Activated CD4-positive, alpha-beta T cell treated with anti-CD3 and anti-CD28 coated beads, Interleukin-2, amount 10 ng/mL, durations not matched to agents 24 days and 14 days (primary cell): ENCODE data around the gene RPL6. TPM values are rescaled to one million over a fixed set of nuclear protein-coding genes. Genes with fewer than 3 reads are reported as not detected.
"Not testable (repeated sequence)": the region's sequence is repeated elsewhere in the genome, so short reads cannot be mapped to it uniquely, and the experiment has no call there.

Source experiments
- DNase-seq: peaks from one replicate; pipeline ENCODE4 v3.0.0; 2022
- H3K27ac Mint-ChIP-seq: one replicate; pipeline ENCODE4 v1.8.0; 2022; ENCODE audit warnings: mild to moderate bottlenecking, mixed read lengths
- H3K27me3 Mint-ChIP-seq: one replicate; pipeline ENCODE4 v1.8.0; 2022; ENCODE audit warnings: mixed read lengths
- H3K36me3 Mint-ChIP-seq: one replicate; pipeline ENCODE4 v1.8.0; 2022; ENCODE audit warnings: low read depth, mild to moderate bottlenecking, mixed read lengths
- H3K4me1 Mint-ChIP-seq: one replicate; pipeline ENCODE4 v1.8.0; 2021; ENCODE audit warnings: mixed read lengths
- H3K4me3 Mint-ChIP-seq: one replicate; pipeline ENCODE4 v1.8.0; 2022; ENCODE audit warnings: mild to moderate bottlenecking, moderate library complexity, mixed read lengths
- H3K9me3 Mint-ChIP-seq: one replicate; pipeline ENCODE4 v1.8.0; 2021; ENCODE audit warnings: mixed read lengths
- intact Hi-C: fragments of 100-400 bp; cut with micrococcal nuclease; formaldehyde crosslinking; loops from one replicate; pipeline ENCODE4 v1.15.1; 2023
- total RNA-seq: library from RNA; stranded (reverse); gene quantifications from 2 replicates; pipeline ENCODE4 v1.2.3, GENCODE V29; 2022

RPL6 gene
- total RNA-seq, 1 donor from 2014 or later = 1,848 TPM

DNA sequence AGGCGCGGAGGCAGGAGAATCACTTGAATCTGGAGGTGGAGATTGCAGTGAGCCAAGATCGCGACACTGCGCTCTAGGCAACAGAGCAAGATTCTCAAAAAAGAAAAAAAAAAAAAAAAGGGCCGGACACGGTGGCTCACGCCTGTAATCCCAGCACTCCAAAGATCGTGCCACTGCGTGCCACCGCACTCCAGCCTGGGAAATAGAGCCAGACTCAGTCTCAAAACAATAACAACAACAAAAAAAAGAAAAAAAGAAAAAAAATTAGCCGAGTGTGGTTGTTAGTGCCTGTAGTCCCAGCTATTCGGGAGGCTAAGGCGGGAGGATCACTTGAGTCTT, 470 bp upstream of the RPL6 start:
- Mint-ChIP-seq H3K4me3 (peak overlapping the region; percentile 93), H3K9me3 (no peaks in the 10 kb centered on the region), H3K4me1 (peaks cover 24% of the 10 kb centered on the region), H3K36me3 (peaks cover 42% of the 10 kb centered on the region), H3K27ac (no peak overlapping the region), H3K27me3 (no peaks in the 10 kb centered on the region)
- DNase-seq = no peak
- intact Hi-C loops = loop anchor here (1.0 to 10.0 kb wide), 8 partner anchors 9 to 1005 kb away; partner anchors contain the start of genes ERP29, HECTD4, MAPKAPK5 and SH2B3

DNA sequence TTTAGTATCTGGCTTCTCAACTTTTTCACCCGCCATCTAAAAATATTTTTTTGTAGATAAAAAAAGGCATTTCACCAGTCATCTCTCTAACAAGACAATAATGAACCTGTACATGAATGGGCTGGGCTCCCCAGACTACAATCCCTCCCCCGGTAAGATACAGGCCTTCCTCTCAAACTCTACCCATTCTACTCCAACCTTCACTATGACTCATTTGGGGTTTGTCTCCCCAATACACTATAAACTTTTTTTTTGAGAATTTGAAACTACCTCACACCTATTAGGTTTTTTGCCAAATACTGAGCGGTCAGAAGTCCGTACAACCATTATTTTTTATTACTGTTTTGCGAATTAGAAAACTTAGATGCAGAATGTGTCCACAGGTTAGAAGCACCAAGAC, 784 bp downstream of the RPL6 start:
- intact Hi-C loops = loop anchor here (1.0 to 2.0 kb wide), 6 partner anchors 11 to 566 kb away; partner anchors contain the start of genes ERP29, HECTD4, MAPKAPK5 and TMEM116
- peaks cover 27% of the 10 kb centered on the region for H3K4me1 Mint-ChIP-seq
- H3K4me3 Mint-ChIP-seq = peak overlapping the region; percentile 93
- H3K9me3 Mint-ChIP-seq = no peaks in the 10 kb centered on the region
- no peaks in the 10 kb centered on the region for H3K27me3 Mint-ChIP-seq
- DNase-seq = peak; percentile 68
- H3K27ac Mint-ChIP-seq = peak overlapping the region; percentile 100
- peaks cover 49% of the 10 kb centered on the region for H3K36me3 Mint-ChIP-seq

DNA sequence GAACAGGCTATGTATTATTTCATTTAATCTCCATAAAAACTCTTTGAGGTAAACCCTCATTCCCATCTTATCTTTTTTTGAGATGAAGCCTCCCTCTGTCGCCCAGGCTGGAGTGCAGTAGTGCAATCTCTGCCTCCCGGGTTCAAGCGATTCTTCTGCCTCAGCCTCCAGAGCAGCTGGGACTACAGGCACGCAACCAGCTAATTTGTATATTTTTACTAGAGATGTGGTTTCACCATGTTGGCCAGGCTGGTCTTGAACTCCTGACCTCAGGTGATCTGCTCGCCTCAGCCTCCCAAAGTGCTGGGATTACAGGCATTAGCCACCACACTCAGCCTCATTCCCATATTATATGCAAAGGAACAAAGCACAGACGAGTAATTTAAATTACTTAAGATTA, 1.7 kb downstream of the RPL6 start:
- Mint-ChIP-seq H3K36me3 (peaks cover 52% of the 10 kb centered on the region), H3K4me3 (peak overlapping the region; percentile 93), H3K27ac (peak overlapping the region; percentile 62), H3K4me1 (peaks cover 27% of the 10 kb centered on the region)
- not testable (repeated sequence) for DNase-seq, H3K27me3 Mint-ChIP-seq, H3K9me3 Mint-ChIP-seq
- intact Hi-C loops = loop anchor here (2.0 kb wide), 3 partner anchors 21 to 395 kb away; partner anchors contain the start of genes ERP29 and TMEM116

DNA sequence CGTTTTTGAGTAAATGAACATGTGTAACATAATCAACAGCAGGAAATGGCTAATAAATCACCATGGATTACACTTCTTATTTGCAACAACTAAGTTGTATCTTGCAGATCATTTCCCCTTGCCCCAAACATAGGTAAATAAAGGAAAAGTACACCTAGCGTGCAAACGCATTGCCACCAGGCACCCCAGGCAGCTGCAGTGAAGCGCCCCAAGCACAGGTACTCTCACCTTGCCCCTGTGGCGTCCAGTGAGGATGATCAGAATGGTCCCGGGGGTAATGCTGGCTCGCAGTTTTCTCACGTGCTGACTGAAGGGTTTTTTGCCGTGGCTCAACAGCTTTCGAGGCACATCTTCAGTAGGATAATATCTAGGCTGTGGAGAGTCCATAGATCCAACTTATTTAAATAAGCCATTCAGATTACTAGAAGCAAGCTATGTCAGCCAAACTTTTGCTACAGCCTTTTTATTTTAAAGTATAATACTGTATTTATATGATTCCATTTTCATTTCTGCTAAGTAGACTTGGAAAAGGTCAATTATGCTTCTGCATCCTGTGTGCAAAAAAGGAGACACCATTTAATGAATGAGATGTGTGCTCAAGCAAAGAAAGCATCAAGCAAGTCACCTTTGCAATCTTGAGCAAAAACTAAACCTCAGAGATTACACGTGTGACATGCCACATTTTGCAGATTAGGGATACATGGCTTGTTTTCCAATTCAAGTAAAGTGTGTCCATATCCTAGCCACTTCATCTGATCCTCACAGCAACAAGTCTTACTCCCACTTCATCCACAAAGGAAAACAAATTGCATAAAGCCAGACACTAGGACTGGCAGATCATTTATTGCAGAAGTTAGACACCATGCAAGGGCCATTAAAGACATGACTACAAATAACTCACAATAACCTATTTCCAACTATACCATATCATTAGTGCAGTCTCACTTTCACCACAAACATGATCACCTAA, 2.6 kb downstream of the RPL6 start:
- H3K4me3 Mint-ChIP-seq = peak overlapping the region; percentile 93
- H3K9me3 Mint-ChIP-seq = no peaks in the 10 kb centered on the region
- no peak for DNase-seq
- intact Hi-C loops = no loop called here
- H3K36me3 Mint-ChIP-seq = peaks cover 52% of the 10 kb centered on the region
- no peaks in the 10 kb centered on the region for H3K27me3 Mint-ChIP-seq
- peaks cover 27% of the 10 kb centered on the region for H3K4me1 Mint-ChIP-seq
- H3K27ac Mint-ChIP-seq = no peak overlapping the region

DNA sequence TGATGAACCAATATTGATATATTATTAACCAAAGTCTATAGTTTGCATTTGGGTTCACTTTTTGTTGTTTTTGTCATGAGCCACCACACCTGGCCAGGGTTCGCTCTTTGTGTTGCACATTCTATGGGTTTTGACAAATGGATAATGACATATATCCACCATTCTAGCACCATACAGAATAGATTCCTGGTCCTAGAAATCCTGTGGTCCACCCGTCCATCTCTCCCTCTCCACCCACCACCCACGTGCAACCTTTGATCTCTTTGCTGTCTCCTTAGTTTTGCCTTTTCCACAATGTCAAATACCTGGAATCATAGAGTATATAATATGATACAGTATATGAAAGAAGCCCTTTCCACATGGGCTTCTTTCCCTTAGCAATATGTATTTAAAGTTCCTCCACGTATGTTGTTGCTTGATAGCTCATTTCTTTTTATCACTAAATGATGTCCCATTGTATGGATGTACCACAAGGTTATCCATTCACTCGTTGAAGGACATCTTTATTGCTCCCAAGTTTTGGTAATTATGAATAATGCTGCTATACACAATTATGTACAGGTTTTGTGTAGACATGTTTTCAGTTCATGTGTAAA, 7.4 kb downstream of the RPL6 start:
- Mint-ChIP-seq H3K36me3 (peaks cover 30% of the 10 kb centered on the region), H3K4me3 (no peak overlapping the region), H3K27me3 (no peaks in the 10 kb centered on the region), H3K9me3 (no peaks in the 10 kb centered on the region), H3K27ac (no peak overlapping the region), H3K4me1 (peaks cover 8% of the 10 kb centered on the region)
- DNase-seq = no peak
- intact Hi-C loops = no loop called here

DNA sequence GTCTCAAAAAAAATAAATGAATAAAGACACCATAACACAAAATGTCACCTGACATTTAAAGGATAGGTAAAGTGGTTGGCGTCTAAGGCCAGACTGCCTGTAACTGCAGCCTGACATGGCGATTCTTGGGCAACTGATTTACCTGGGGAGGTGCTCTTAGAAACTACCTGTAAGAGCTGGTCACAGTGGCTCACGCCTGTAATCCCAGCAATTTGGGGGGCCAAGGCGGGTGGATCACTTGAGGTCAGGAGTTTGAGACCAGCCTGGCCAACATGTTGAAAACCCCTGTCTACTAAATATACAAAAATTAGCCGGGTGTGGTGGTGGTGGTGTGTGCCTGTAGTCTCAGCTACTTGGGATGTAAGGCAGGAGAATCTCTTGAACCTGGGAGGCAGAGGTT, 8.4 kb downstream of the RPL6 start:
- H3K27ac Mint-ChIP-seq = no peak overlapping the region

DNA sequence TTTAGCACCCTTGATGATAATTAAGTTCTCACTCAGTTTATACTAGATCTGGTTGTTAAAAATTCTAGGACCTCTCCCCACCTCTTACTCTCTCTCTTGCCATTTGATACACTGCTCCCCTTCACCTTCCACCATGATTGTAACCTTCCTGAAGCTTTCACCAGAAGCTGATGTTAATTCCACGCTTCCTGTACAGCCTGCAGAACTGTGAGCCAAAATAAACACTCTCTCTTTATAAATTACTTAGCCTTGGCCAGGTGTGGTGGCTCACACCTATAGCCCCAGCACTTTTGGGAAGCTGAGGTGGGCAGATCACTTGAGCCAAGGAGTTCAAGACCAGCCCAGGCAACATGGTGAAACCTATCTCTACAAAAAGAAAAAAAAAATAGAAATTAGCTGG, 16.1 kb downstream of the RPL6 start:
- no peak overlapping the region for H3K4me3 Mint-ChIP-seq
- H3K4me1 Mint-ChIP-seq = no peaks in the 10 kb centered on the region
- H3K27ac Mint-ChIP-seq = no peak overlapping the region
- peaks cover 14% of the 10 kb centered on the region for H3K27me3 Mint-ChIP-seq
- H3K36me3 Mint-ChIP-seq = no peaks in the 10 kb centered on the region
- DNase-seq = no peak
- H3K9me3 Mint-ChIP-seq = no peaks in the 10 kb centered on the region
- intact Hi-C loops = no loop called here

More for the DNA sequence above, 8.4 kb downstream of the RPL6 start:
- Mint-ChIP-seq H3K27me3 (peaks cover 8% of the 10 kb centered on the region), H3K36me3 (peaks cover 21% of the 10 kb centered on the region), H3K9me3 (no peaks in the 10 kb centered on the region), H3K4me3 (no peak overlapping the region), H3K4me1 (peaks cover 6% of the 10 kb centered on the region)
- intact Hi-C loops = no loop called here
- DNase-seq = no peak

DNA sequence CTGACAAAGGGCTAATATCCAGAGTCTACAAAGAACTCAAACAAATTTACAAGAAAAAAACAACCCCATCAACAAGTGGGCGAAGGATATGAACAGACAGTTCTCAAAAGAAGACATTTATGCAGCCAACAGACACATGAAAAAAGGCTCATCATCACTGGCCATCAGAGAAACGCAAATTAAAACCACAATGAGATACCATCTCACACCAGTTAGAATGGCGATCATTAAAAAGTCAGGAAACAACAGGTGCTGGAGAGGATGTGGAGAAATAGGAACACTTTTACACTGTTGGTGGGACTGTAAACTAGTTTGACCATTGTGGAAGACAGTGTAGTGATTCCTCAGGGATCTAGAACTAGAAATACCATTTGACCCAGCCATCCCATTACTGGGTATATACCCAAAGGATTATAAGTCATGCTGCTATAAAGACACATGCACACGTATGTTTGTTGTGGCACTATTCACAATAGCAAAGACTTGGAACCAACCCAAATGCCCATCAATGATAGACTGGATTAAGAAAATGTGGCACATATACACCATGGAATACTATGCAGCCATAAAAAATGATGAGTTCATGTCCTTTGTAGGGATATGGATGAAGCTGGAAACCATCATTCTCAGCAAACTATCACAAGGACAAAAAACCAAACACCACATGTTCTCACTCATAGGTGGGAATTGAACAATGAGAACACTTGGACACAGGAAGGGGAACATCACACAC, 19.3 kb downstream of the RPL6 start:
- not testable (repeated sequence) for H3K9me3 Mint-ChIP-seq

DNA sequence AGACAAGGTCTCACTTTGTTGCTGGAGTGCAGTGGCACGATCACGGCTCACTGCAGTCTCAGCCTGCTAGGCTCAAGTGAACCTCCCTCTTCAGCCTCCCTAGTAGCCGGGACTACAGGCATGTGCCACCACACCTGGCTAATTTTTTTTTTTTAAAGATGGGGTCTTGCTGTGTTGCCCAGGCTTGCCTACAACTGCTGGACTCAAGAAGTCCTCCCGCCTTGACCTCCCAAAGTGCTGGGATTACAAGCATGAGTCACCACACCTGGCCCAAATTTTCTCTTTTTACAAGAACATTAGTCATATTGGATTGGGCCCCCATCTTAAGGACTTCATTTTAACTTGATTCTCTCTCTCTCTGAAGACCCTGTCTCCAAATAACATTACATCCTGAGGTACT, 20.2 kb downstream of the RPL6 start:
- no peak overlapping the region for H3K27ac Mint-ChIP-seq
- no peaks in the 10 kb centered on the region for H3K9me3 Mint-ChIP-seq
- no peaks in the 10 kb centered on the region for H3K36me3 Mint-ChIP-seq

More for the DNA sequence above, 19.3 kb downstream of the RPL6 start:
- H3K4me1 Mint-ChIP-seq = peaks cover 13% of the 10 kb centered on the region
- H3K36me3 Mint-ChIP-seq, H3K27ac Mint-ChIP-seq, H3K4me3 Mint-ChIP-seq, DNase-seq, H3K27me3 Mint-ChIP-seq: not testable (repeated sequence)
- intact Hi-C loops = loop anchor here (5.0 to 10.0 kb wide), 3 partner anchors 88 to 705 kb away; partner anchors contain the start of genes ACAD10, BRAP and MAPKAPK5

DNA sequence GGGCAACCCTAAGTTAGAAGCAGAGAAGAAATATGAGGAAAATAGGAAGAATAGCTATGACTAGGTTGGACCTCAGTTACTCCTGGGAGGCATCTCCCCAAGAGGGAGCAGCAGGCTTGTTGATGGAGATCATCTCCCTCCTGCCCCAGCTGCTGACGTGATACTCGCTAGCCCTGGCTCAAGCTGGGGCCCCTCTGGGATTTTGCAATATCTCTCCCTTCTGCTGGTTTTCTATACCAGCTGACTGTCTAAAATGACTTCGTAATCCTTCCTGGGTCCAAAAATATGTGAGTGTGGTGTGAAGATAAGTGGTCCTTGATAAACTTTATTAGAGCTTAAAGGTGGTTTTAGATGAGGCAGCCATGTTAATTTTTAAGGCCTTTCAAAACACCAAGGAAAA, 22.7 kb downstream of the RPL6 start:
- H3K4me1 Mint-ChIP-seq = peaks cover 18% of the 10 kb centered on the region
- H3K27ac Mint-ChIP-seq = peak overlapping the region; percentile 87
- DNase-seq = no peak
- no peaks in the 10 kb centered on the region for H3K27me3 Mint-ChIP-seq
- H3K36me3 Mint-ChIP-seq = no peaks in the 10 kb centered on the region
- intact Hi-C loops = loop anchor here (1.0 to 10.0 kb wide), 6 partner anchors 22 to 702 kb away; partner anchors contain the start of genes ACAD10, BRAP, MAPKAPK5 and RPL6
- H3K9me3 Mint-ChIP-seq = no peaks in the 10 kb centered on the region
- H3K4me3 Mint-ChIP-seq = no peak overlapping the region

More for the DNA sequence above, 20.2 kb downstream of the RPL6 start:
- H3K4me1 Mint-ChIP-seq = peaks cover 13% of the 10 kb centered on the region
- DNase-seq = no peak
- intact Hi-C loops = loop anchor here (5.0 to 10.0 kb wide), 3 partner anchors 87 to 704 kb away; partner anchors contain the start of genes ACAD10, BRAP and MAPKAPK5
- no peak overlapping the region for H3K4me3 Mint-ChIP-seq
- H3K27me3 Mint-ChIP-seq = peaks cover 3% of the 10 kb centered on the region

DNA sequence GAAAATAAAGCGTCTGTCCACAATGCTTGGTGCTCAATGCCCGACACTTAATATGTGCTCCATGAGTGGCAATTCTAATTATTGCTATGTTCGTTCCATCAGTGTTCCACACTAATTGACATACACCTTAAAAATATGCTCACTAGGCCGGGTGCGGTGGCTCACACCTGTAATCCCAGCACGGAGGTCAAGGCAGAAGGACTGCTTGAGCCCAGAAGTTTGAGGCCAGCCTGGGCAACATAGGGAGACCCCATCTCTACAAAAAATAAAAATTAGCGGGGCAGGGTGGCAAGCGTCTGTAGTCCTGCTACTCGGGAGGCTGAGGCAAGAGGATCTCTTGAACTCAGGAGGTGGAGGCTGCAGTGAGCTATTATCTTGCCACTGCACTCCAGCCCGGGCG, 26.5 kb downstream of the RPL6 start:
- H3K27me3 Mint-ChIP-seq = no peaks in the 10 kb centered on the region

DNA sequence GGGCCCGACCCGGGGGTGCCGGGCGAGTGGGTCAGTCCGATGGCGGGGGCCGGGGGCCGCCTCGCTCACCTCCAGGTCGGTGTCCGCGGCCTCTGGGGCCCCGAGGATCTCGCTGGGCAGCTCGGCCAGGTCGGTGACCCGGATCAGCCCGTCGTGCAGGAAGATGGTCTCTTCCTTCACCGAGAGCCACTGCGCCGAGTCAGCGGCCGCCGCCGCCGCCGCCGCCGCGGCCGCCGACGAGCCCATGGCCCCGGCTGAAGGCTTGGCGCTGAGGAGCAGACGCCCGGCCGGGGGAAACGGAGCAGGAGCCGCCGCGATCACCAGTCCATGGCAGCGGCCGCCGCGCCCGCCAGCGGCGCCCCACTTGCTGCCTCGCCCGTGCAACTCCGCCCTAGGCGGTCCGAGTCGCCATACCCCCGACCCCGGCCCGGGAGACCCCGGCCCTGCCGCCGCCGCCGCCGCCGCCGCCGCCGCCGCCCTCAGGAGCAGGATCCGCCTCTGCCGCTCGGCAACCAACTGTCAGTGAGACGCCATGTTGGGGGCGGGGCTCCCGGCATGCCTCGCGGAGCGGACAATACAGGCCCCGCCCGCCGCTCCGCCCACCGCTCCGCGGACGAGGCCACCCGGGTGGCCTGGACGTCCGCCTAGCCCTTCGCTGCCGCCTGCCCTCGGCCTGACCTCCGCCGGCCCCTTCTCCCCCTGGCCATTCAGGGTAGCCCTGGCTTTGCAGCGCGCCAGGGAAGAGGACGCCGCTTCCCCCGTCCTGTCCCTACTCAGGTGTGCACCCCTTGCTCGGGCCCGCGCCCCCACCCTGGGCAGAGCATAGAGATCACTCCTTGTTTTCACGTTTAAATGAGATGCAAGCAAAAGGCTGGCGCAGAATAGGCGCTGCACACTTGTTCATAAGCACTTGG, 27.3 kb downstream of the RPL6 start, which contains the start of gene HECTD4:
Gene HECTD4 (minus strand): TSS at position 549 of the 914 bp plus-strand sequence. CDS start 303 bp downstream, at position 246.
- Mint-ChIP-seq H3K9me3 (no peaks in the 10 kb centered on the region), H3K27ac (peak within 1 kb of the TSS; percentile 91), H3K36me3 (peaks cover 3% of the 10 kb centered on the region), H3K4me1 (peaks cover 29% of the 10 kb centered on the region), H3K27me3 (no peaks in the 10 kb centered on the region), H3K4me3 (peak within 1 kb of the TSS; percentile 95)
- DNase-seq = peak; percentile 99
- intact Hi-C loops = loop anchor here (1.0 to 10.0 kb wide), 4 partner anchors 27 to 697 kb away; partner anchors contain the start of genes ACAD10, BRAP, MAPKAPK5 and RPL6

More for the DNA sequence above, 26.5 kb downstream of the RPL6 start:
- peak overlapping the region; percentile 95 for H3K4me3 Mint-ChIP-seq
- peak overlapping the region; percentile 91 for H3K27ac Mint-ChIP-seq
- peak; percentile 59 for DNase-seq
- H3K4me1 Mint-ChIP-seq = peaks cover 33% of the 10 kb centered on the region
- H3K36me3 Mint-ChIP-seq = peaks cover 3% of the 10 kb centered on the region
- no peaks in the 10 kb centered on the region for H3K9me3 Mint-ChIP-seq
- intact Hi-C loops = loop anchor here (1.0 to 10.0 kb wide), 4 partner anchors 26 to 698 kb away; partner anchors contain the start of genes ACAD10, BRAP, MAPKAPK5 and RPL6
